Keratinocyte (primary cell): ENCODE measurements around the gene CREBL2. TPM values are rescaled to one million over a fixed set of nuclear protein-coding genes. Genes with fewer than 3 reads are reported as not detected.

Experiments used
- DNase-seq: peaks from one replicate; pipeline ENCODE4 v3.0.0-alpha.2; 2011; ENCODE audit warnings: low read depth, missing footprints, low spot score
- FAIRE-seq: peaks from 2 replicates; lab custom pipeline; 2011; peaks lifted over from hg19 to GRCh38; lab: Jason Lieb, UNC
- H2AFZ ChIP-seq: 2 replicates; pipeline ENCODE4 v1.6.0; 2012; ENCODE audit warnings: low read length, control low read depth, inconsistent platforms; ENCODE audit not compliant: control insufficient read depth
- H3K27ac ChIP-seq: 2 replicates; pipeline ENCODE4 v1.5.1; 2011; ENCODE audit warnings: low read length; ENCODE audit not compliant: control insufficient read depth, insufficient read depth
- H3K27me3 ChIP-seq: 3 replicates; pipeline ENCODE4 v1.6.0; 2011; ENCODE audit warnings: low read length; ENCODE audit not compliant: control insufficient read depth, insufficient read depth; ENCODE audit errors: extremely low read depth
- H3K36me3 ChIP-seq, 2 experiments: 2 replicates in 1 of 2; 3 replicates in 1 of 2; pipeline ENCODE4 v1.5.1; 2011; ENCODE audit warnings: low read length in 2 of 2, mild to moderate bottlenecking in 1 of 2; ENCODE audit not compliant: control insufficient read depth in 2 of 2, insufficient read depth in 2 of 2; ENCODE audit errors: extremely low read depth in 1 of 2
- H3K4me1 ChIP-seq: 3 replicates; pipeline ENCODE4 v1.5.1; 2011; ENCODE audit warnings: low read length; ENCODE audit not compliant: control insufficient read depth, insufficient read depth; ENCODE audit errors: extremely low read depth
- H3K4me2 ChIP-seq: 3 replicates; pipeline ENCODE4 v1.6.0; 2011; ENCODE audit warnings: low read depth, low read length; ENCODE audit not compliant: control insufficient read depth, insufficient read depth; ENCODE audit errors: extremely low read depth
- H3K4me3 ChIP-seq, 3 experiments: fragments of 200-600 bp in 1 of 3; sonication (generic) in 1 of 3; 2 replicates in 2 of 3; 3 replicates in 1 of 3; pipeline ENCODE4 v1.5.1; 2011 to 2016; ENCODE audit warnings: low read length in 3 of 3, mild to moderate bottlenecking in 3 of 3, control low read depth in 2 of 3, inconsistent platforms in 1 of 3, low read depth in 1 of 3, mixed read lengths in 1 of 3, mixed run types in 1 of 3, moderate library complexity in 1 of 3; ENCODE audit not compliant: control insufficient read depth in 2 of 3, insufficient read depth in 2 of 3; ENCODE audit errors: extremely low read depth in 1 of 3
- H3K79me2 ChIP-seq: 2 replicates; pipeline ENCODE4 v1.6.0; 2012; ENCODE audit warnings: low read length; ENCODE audit not compliant: control insufficient read depth, insufficient read depth
- H3K9ac ChIP-seq: 3 replicates; pipeline ENCODE4 v1.6.0; 2011; ENCODE audit warnings: low read length; ENCODE audit not compliant: control insufficient read depth, insufficient read depth; ENCODE audit errors: extremely low read depth
- H3K9me1 ChIP-seq: 3 replicates; pipeline ENCODE4 v1.6.0; 2011; ENCODE audit warnings: low read length; ENCODE audit not compliant: control insufficient read depth, insufficient read depth; ENCODE audit errors: extremely low read depth
- H3K9me3 ChIP-seq: 2 replicates; pipeline ENCODE4 v1.5.1; 2012; ENCODE audit warnings: low read depth, low read length; ENCODE audit not compliant: control insufficient read depth
- H4K20me1 ChIP-seq: 3 replicates; pipeline ENCODE4 v1.6.0; 2011; ENCODE audit warnings: low read length; ENCODE audit not compliant: control insufficient read depth, insufficient read depth; ENCODE audit errors: extremely low read depth
- EZH2 ChIP-seq: IDR thresholded peaks from one replicate; pipeline ENCODE4 v1.6.1; 2012; ENCODE audit warnings: inconsistent platforms, mild to moderate bottlenecking, low read length, moderate library complexity
- dilution Hi-C: fragments of 300-500 bp; cut with MboI; formaldehyde crosslinking; loops from one replicate; pipeline ENCODE4 v1.7.0; 2020; ENCODE audit warnings: low sequenced_read_pairs; ENCODE audit not compliant: extremely low pct_ligation_motif_present
- polyA plus RNA-seq, 5 experiments: library from polyadenylated mRNA; depleted of rRNA in 3 of 5; stranded (reverse) in 3 of 5; stranded (forward) in 1 of 5; unstranded in 1 of 5; fragments of >200 nt; gene quantifications; 1 replicate in 1 of 5; 2 replicates in 3 of 5; 3 replicates in 1 of 5; pipeline versions ENCODE4 v1.2.1 to v1.2.3, GENCODE V29; 2011 to 2012; ENCODE audit warnings: missing spikeins in 2 of 5, low read depth in 1 of 5, low replicate concordance in 1 of 5
- TF ChIP-seq, protein P1 (sequence below), 3 experiments: IDR thresholded peaks in 1 of 3; conservative IDR thresholded peaks in 1 of 3; optimal IDR thresholded peaks in 1 of 3; 2 replicates in 2 of 3; 3 replicates in 1 of 3; pipeline versions ENCODE3 to v1.5.1; 2011; ENCODE audit warnings: low read length in 3 of 3, mild to moderate bottlenecking in 3 of 3, moderate library complexity in 2 of 3, control low read depth in 1 of 3, inconsistent platforms in 1 of 3; ENCODE audit not compliant: insufficient read depth in 2 of 3; ENCODE audit errors: extremely low read depth in 1 of 3

Gene CREBL2
- polyA plus RNA-seq, 1 donor (not counting 4 experiments of a cell fraction or from before 2014, with no cell fraction given) = 15.8 TPM

- dilution Hi-C loops = no loop called here
- TF ChIP-seq, protein P1, sequence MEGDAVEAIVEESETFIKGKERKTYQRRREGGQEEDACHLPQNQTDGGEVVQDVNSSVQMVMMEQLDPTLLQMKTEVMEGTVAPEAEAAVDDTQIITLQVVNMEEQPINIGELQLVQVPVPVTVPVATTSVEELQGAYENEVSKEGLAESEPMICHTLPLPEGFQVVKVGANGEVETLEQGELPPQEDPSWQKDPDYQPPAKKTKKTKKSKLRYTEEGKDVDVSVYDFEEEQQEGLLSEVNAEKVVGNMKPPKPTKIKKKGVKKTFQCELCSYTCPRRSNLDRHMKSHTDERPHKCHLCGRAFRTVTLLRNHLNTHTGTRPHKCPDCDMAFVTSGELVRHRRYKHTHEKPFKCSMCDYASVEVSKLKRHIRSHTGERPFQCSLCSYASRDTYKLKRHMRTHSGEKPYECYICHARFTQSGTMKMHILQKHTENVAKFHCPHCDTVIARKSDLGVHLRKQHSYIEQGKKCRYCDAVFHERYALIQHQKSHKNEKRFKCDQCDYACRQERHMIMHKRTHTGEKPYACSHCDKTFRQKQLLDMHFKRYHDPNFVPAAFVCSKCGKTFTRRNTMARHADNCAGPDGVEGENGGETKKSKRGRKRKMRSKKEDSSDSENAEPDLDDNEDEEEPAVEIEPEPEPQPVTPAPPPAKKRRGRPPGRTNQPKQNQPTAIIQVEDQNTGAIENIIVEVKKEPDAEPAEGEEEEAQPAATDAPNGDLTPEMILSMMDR (optimal IDR thresholded peaks at IDR 0.05 in 1 of 3, IDR thresholded peaks at IDR 0.05 in 1 of 3, conservative IDR thresholded peaks at IDR 0.05 in 1 of 3; ENCODE audit: extremely low read depth in 1 of 3, insufficient read depth in 2 of 3, low read length in 3 of 3) = no peak
- TF ChIP-seq EZH2 = no peak
Measured at GRCh38 chr12:12685305-12685704, 73.6 kb downstream of the CREBL2 start.

DNA sequence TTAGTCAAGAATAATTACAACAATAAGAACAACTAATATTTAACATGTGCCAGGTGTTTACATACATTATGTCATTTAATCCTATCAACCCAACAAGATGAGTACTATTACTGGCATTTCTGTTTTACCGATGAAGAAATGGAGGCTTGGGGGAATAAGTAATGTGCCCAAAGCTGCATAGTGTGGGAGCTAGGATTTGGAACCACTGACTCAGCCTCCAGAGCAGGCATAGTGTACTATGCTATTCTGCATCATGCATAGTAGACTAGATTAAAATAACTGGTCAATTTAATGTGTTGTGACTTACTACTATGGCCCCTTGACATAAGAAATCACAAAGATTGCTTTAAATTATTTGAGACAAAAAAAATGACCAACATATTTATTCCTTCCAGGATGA is 74.8 kb downstream of the CREBL2 start:
- Histone ChIP-seq H3K4me3 (no peak overlapping the region), H3K27ac (no peak overlapping the region), H3K9ac (no peak overlapping the region), H3K27me3 (no peaks in the 10 kb centered on the region), H3K9me1 (no peaks in the 10 kb centered on the region), H3K36me3 (no peaks in the 10 kb centered on the region), H3K79me2 (no peaks in the 10 kb centered on the region), H3K9me3 (no peaks in the 10 kb centered on the region), H2AFZ (no peak overlapping the region), H3K4me2 (no peak overlapping the region), H4K20me1 (no peaks in the 10 kb centered on the region), H3K4me1 (no peaks in the 10 kb centered on the region)
- TF ChIP-seq, protein P1 (optimal IDR thresholded peaks at IDR 0.05 in 1 of 3, IDR thresholded peaks at IDR 0.05 in 1 of 3, conservative IDR thresholded peaks at IDR 0.05 in 1 of 3; ENCODE audit: extremely low read depth in 1 of 3, insufficient read depth in 2 of 3, low read length in 3 of 3) = no peak
- no peak for TF ChIP-seq EZH2
- DNase-seq = no peak
- dilution Hi-C loops = no loop called here
- no peak for FAIRE-seq

More at GRCh38 chr12:12685305-12685704, 73.6 kb downstream of the CREBL2 start:
- Histone ChIP-seq H3K4me2 (no peak overlapping the region), H3K4me3 (no peak overlapping the region), H3K36me3 (no peaks in the 10 kb centered on the region), H3K27ac (no peak overlapping the region), H3K27me3 (no peaks in the 10 kb centered on the region), H3K79me2 (no peaks in the 10 kb centered on the region), H3K9me3 (no peaks in the 10 kb centered on the region), H2AFZ (no peak overlapping the region), H3K9ac (no peak overlapping the region), H4K20me1 (no peaks in the 10 kb centered on the region), H3K9me1 (no peaks in the 10 kb centered on the region), H3K4me1 (no peaks in the 10 kb centered on the region)
- FAIRE-seq (no peak), DNase-seq (no peak)
